Activated CD8-positive, alpha-beta memory T cell treated with anti-CD3 and anti-CD28 coated beads, Interleukin-2, amount 50 U/mL, for 24 hours (primary cell): ENCODE results near the gene SDK1.
"Not testable (repeated sequence)": the region's sequence is repeated elsewhere in the genome, so short reads cannot be mapped to it uniquely, and the experiment has no call there.

Experiments used
- DNase-seq: peaks from one replicate; pipeline ENCODE4 v3.0.0-alpha.2; 2020; ENCODE audit errors: extremely low read depth

The SDK1 gene

GRCh38 chr7:4314316-4314715 is 1013.3 kb downstream of the SDK1 start:
- not testable (repeated sequence) for DNase-seq
